Neuronal stem cell (in vitro differentiated cells): ENCODE results near the gene CEP44.
"Not testable (repeated sequence)": the region's sequence is repeated elsewhere in the genome, so short reads cannot be mapped to it uniquely, and the experiment has no call there.

Experiments used
- DNase-seq: peaks from one replicate; pipeline ENCODE4 v3.0.0-alpha.2; 2013; ENCODE audit warnings: low spot score
- H2AFZ ChIP-seq: one replicate; pipeline ENCODE4 v1.6.1; 2013; ENCODE audit warnings: mild to moderate bottlenecking, low read length, inconsistent platforms
- H2AK5ac ChIP-seq: 2 replicates; pipeline ENCODE4 v1.6.1; 2013; ENCODE audit warnings: low read depth, mild to moderate bottlenecking, inconsistent platforms, low read length, moderate library complexity, mixed read lengths
- H2BK120ac ChIP-seq: 2 replicates; pipeline ENCODE4 v1.6.1; 2013; ENCODE audit warnings: low read depth, mild to moderate bottlenecking, inconsistent platforms, low read length, moderate library complexity, mixed read lengths
- H2BK12ac ChIP-seq: one replicate; pipeline ENCODE4 v1.6.1; 2013; ENCODE audit warnings: low read length, inconsistent platforms
- H2BK15ac ChIP-seq: 2 replicates; pipeline ENCODE4 v1.6.1; 2013; ENCODE audit warnings: mild to moderate bottlenecking, low read length, inconsistent platforms, mixed read lengths
- H2BK5ac ChIP-seq: one replicate; pipeline ENCODE4 v1.6.1; 2013; ENCODE audit warnings: inconsistent platforms, mild to moderate bottlenecking, low read length, moderate library complexity
- H3K14ac ChIP-seq: one replicate; pipeline ENCODE4 v1.6.1; 2013; ENCODE audit warnings: low read length, inconsistent platforms
- H3K18ac ChIP-seq: 2 replicates; pipeline ENCODE4 v1.6.1; 2013; ENCODE audit warnings: low read length, inconsistent platforms
- H3K23ac ChIP-seq: 2 replicates; pipeline ENCODE4 v1.6.1; 2013; ENCODE audit warnings: low read depth, mild to moderate bottlenecking, mixed read lengths, low read length, inconsistent platforms; ENCODE audit not compliant: poor library complexity
- H3K27ac ChIP-seq: replicated peaks from 3 replicates; pipeline ENCODE4 v1.5.1; 2013; ENCODE audit warnings: low read length, inconsistent platforms
- H3K27me3 ChIP-seq, 3 experiments: 2 replicates each; pipeline ENCODE4 v1.6.1; 2013; ENCODE audit warnings: low read length in 3 of 3, mild to moderate bottlenecking in 2 of 3, inconsistent platforms in 1 of 3, low read depth in 1 of 3, mixed read lengths in 1 of 3, moderate library complexity in 1 of 3; ENCODE audit not compliant: control insufficient read depth in 3 of 3, insufficient read depth in 3 of 3
- H3K36me3 ChIP-seq, 2 donors: replicated peaks in 1 of 2; 2 replicates each; pipeline ENCODE4 v1.6.1; 2013; ENCODE audit warnings: low read length in 2 of 2; ENCODE audit not compliant: control insufficient read depth in 2 of 2, insufficient read depth in 2 of 2
- H3K4ac ChIP-seq: 2 replicates; pipeline ENCODE4 v1.6.1; 2013; ENCODE audit warnings: inconsistent platforms, mild to moderate bottlenecking, low read length, moderate library complexity
- H3K4me1 ChIP-seq, 2 donors: 1 replicate in 1 of 2; 2 replicates in 1 of 2; pipeline ENCODE4 v1.6.1; 2013; ENCODE audit warnings: low read length in 2 of 2, low read depth in 1 of 2; ENCODE audit not compliant: control insufficient read depth in 2 of 2, insufficient read depth in 1 of 2
- H3K4me2 ChIP-seq: one replicate; pipeline ENCODE4 v1.6.1; 2013; ENCODE audit warnings: mild to moderate bottlenecking, low read length, inconsistent platforms; ENCODE audit not compliant: insufficient read depth, poor library complexity, severe bottlenecking
- H3K4me3 ChIP-seq, 2 donors: 2 replicates each; pipeline ENCODE4 v1.5.1; 2013; ENCODE audit warnings: low read length in 2 of 2, mild to moderate bottlenecking in 2 of 2, inconsistent platforms in 1 of 2, moderate library complexity in 1 of 2
- H3K79me1 ChIP-seq: one replicate; pipeline ENCODE4 v1.6.1; 2013; ENCODE audit warnings: low read depth, mild to moderate bottlenecking, inconsistent platforms, low read length, moderate library complexity
- H3K9ac ChIP-seq: one replicate; pipeline ENCODE4 v1.6.1; 2013; ENCODE audit warnings: mild to moderate bottlenecking, low read depth, low read length, inconsistent platforms; ENCODE audit not compliant: poor library complexity
- H3K9me3 ChIP-seq, 2 donors: replicated peaks in 1 of 2; 2 replicates each; pipeline versions ENCODE3 to v1.6.1; 2013; ENCODE audit warnings: low read length in 2 of 2, mild to moderate bottlenecking in 2 of 2, inconsistent platforms in 1 of 2, low read depth in 1 of 2, mixed read lengths in 1 of 2, moderate library complexity in 1 of 2; ENCODE audit not compliant: control insufficient read depth in 2 of 2, insufficient read depth in 1 of 2
- H4K8ac ChIP-seq: one replicate; pipeline ENCODE4 v1.6.1; 2013; ENCODE audit warnings: low read depth, mild to moderate bottlenecking, inconsistent platforms, low read length, moderate library complexity
- H4K91ac ChIP-seq: one replicate; pipeline ENCODE4 v1.6.1; 2013; ENCODE audit warnings: low read length, low read depth, mild to moderate bottlenecking, inconsistent platforms; ENCODE audit not compliant: poor library complexity
- WGBS, 2 donors: extraction: QIAGEN DNeasy Blood & Tissue Kit; methylation state at CpG; one replicate each; pipeline ENCODE4 v1.1.7; 2013; ENCODE audit warnings: missing lambda C conversion rate in 2 of 2, mixed read lengths in 1 of 2; ENCODE audit not compliant: insufficient read length in 2 of 2, insufficient replicate concordance in 1 of 2; ENCODE audit errors: extremely low coverage in 2 of 2; 5-methylcytosine and 5-hydroxymethylcytosine counted together

Gene CEP44

DNA sequence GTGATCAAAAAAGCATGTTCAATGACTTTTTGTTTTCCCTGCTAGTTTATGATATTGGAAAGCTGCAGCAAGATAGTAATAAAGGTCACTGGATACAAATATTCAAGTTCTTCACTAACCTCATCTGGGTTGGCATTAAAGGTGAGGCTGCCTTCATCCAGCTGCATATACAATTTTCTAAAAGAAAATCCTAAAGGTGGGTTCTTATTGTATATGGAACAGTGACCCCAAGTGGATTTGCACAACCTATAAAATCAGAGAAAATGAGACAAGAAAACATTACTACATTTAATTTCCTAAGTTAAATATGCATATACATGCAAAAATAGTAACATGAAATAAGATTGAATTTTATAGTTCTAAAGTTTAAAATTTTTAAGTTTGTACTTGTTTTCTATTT, 24.1 kb upstream of the CEP44 start:
- Histone ChIP-seq H4K8ac (no peak overlapping the region), H3K14ac (no peak overlapping the region), H3K9me3 (no peaks in the 10 kb centered on the region), H3K4ac (no peak overlapping the region), H3K79me1 (no peaks in the 10 kb centered on the region), H3K27me3 (no peaks in the 10 kb centered on the region), H3K23ac (no peak overlapping the region), H3K27ac (no peak overlapping the region), H2BK5ac (no peak overlapping the region), H2AK5ac (no peak overlapping the region), H3K36me3 (peaks cover 0 to 17% of the 10 kb centered on the region in 2 donors), H4K91ac (no peak overlapping the region), H2BK120ac (no peak overlapping the region), H3K4me2 (no peak overlapping the region), H2BK12ac (no peak overlapping the region), H2BK15ac (no peak overlapping the region), H3K9ac (no peak overlapping the region), H2AFZ (no peak overlapping the region), H3K4me1 (no peaks in the 10 kb centered on the region), H3K18ac (no peak overlapping the region), H3K4me3 (no peak overlapping the region)
- no peak for DNase-seq

DNA sequence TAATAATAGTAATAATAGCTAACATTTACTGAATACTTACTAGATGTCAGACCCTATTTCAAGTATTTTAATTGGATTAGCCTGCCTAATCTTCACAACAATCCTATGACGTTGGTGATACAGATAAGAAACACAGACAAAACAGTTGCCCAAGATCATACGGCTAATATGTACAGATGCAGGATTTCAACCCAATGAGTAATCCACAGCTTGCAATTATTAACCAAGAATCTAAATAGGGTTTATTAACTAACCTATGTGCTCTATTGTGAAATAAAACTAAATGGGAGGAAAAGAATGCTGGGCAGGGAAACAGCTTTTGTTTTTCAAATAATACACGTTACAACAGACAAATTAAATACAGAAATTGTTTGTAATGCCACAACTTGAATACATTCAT, 23.6 kb upstream of the CEP44 start:
- Histone ChIP-seq H2AFZ (no peak overlapping the region), H2BK12ac (no peak overlapping the region), H3K14ac (no peak overlapping the region), H4K91ac (no peak overlapping the region), H3K36me3 (peaks cover 0 to 17% of the 10 kb centered on the region in 2 donors), H2BK120ac (no peak overlapping the region), H3K4me2 (no peak overlapping the region), H3K23ac (no peak overlapping the region), H2BK15ac (no peak overlapping the region), H3K9me3 (no peaks in the 10 kb centered on the region), H3K4me1 (no peaks in the 10 kb centered on the region), H3K4ac (no peak overlapping the region), H2AK5ac (no peak overlapping the region), H3K79me1 (no peaks in the 10 kb centered on the region), H3K4me3 (no peak overlapping the region), H3K18ac (no peak overlapping the region), H2BK5ac (no peak overlapping the region), H4K8ac (no peak overlapping the region), H3K27me3 (no peaks in the 10 kb centered on the region), H3K9ac (no peak overlapping the region), H3K27ac (no peak overlapping the region)
- DNase-seq, result no peak
- WGBS, 2 donors, result no CpG with 5 or more reads among the region's 3 CpGs

DNA sequence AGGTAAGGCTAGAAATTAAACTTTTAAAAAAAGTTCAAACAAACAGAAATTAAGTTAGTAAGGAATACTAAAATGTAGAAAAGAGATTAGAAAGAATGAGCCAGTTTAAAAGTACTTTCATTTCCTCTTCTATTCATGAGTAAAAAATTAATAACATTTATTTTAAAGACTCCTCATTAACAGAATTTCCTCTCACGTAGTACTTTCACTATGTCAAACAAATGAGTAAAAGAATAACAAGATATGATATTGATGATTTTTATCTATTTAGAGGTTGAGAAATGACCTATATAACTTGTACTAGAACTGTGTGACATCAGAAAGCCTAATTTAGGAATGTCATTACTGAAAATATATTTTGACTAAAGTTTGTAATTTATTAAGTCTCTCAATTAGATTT, 22.3 kb upstream of the CEP44 start:
- H3K36me3 ChIP-seq, result peaks cover 0 to 14% of the 10 kb centered on the region in 2 donors
- not testable (repeated sequence) for DNase-seq, H3K9ac ChIP-seq, H3K27me3 ChIP-seq, H2AFZ ChIP-seq, H3K4me1 ChIP-seq, H3K79me1 ChIP-seq, H2BK5ac ChIP-seq, H2BK120ac ChIP-seq, H4K8ac ChIP-seq, H3K23ac ChIP-seq, H3K27ac ChIP-seq, H3K4me3 ChIP-seq, H3K14ac ChIP-seq, H2AK5ac ChIP-seq, H3K18ac ChIP-seq, H3K9me3 ChIP-seq, H3K4me2 ChIP-seq, H2BK12ac ChIP-seq, H4K91ac ChIP-seq, H2BK15ac ChIP-seq, H3K4ac ChIP-seq
- WGBS, 2 donors, result no CpG with 5 or more reads among the region's 1 CpG

DNA sequence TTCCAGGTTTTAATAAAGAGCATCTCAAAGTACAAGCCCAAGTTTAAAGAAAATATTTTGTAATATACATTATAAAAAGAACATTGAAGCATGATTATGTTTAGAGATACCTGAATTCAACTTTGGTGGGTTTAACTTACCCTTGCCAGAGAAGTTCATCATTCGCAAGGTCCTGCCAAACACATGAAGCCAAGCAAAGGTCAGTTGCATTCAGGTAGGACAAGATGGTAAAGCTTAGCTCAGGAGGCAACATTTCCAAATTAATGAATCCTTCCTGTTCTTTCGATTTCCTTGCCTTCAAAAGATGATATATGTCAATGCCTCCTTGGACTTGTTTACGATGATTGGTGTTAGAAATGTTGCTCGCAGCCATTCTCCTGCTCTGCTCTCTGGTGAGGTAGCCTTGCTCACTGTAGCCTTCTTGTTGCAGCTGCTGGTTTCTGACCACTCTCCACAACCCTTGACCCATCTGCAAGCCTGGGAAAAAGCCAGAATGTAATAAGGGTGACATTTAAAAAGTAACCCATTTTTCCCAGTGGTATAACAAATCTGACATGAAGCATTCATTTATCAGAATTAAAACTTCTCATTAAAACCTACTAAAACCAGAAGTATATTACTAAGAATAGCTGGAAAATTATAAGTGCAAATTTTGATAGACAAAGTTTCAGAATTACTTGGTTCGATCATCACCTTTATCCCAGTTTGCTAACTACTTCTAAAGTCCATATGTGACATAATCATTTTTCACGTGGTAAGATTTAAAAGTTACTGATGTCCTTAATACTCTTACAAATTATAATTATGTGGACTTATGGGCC, 20.9 kb upstream of the CEP44 start:
- no peak overlapping the region for H2BK15ac ChIP-seq
- no peaks in the 10 kb centered on the region for H3K4me1 ChIP-seq
- no peaks in the 10 kb centered on the region for H3K27me3 ChIP-seq
- no peak overlapping the region for H2BK12ac ChIP-seq
- peaks cover 0 to 6% of the 10 kb centered on the region in 2 donors for H3K36me3 ChIP-seq
- no peak overlapping the region for H3K4ac ChIP-seq
- no peak overlapping the region for H3K27ac ChIP-seq
- no peak overlapping the region for H2BK120ac ChIP-seq
- H3K18ac ChIP-seq, result no peak overlapping the region
- H4K91ac ChIP-seq, result no peak overlapping the region
- DNase-seq, result no peak
- H3K14ac ChIP-seq, result no peak overlapping the region
- H3K9ac ChIP-seq, result no peak overlapping the region
- WGBS, 2 donors, result no CpG with 5 or more reads among the region's 6 CpGs
- H2AFZ ChIP-seq, result no peak overlapping the region
- no peaks in the 10 kb centered on the region for H3K9me3 ChIP-seq
- H2BK5ac ChIP-seq, result no peak overlapping the region
- no peak overlapping the region for H4K8ac ChIP-seq
- no peak overlapping the region for H3K4me3 ChIP-seq
- H3K23ac ChIP-seq, result no peak overlapping the region
- H2AK5ac ChIP-seq, result no peak overlapping the region
- H3K4me2 ChIP-seq, result no peak overlapping the region
- H3K79me1 ChIP-seq, result no peaks in the 10 kb centered on the region
